Activated CD4-positive, alpha-beta T cell treated with anti-CD3 and anti-CD28 coated beads, Interleukin-2, amount 50 U/mL, for 1 hour (primary cell): ENCODE data around the gene GMPR.

ENCODE experiments used
- DNase-seq: peaks from one replicate; pipeline ENCODE4 v3.0.0-alpha.2; 2020

GMPR gene

GRCh38 chr6:16333580-16333979 lies 95.2 kb downstream of the GMPR start:
- DNase-seq = no peak

DNA sequence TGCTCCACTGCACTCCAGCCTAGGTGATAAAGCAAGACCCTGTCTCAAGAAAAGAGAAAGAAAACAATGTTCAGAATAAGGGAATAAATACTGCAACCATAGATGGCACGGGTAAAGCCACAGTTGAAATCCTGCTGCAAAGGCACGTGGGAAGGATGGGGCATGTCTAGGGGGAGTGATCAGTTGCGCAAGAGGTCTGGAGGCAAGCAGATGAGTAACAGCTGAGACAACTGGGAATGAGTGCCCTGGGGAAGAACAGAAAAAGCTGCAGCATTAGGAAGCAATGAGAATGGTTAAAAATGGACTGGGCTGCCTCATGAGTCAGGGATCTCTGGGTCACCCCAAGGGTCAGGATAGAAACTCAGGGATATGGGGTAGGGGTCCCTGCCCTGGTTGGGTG lies 96.3 kb downstream of the GMPR start:
- no peak for DNase-seq

GRCh38 chr6:16335176-16335575 lies 96.8 kb downstream of the GMPR start:
- no peak for DNase-seq

DNA sequence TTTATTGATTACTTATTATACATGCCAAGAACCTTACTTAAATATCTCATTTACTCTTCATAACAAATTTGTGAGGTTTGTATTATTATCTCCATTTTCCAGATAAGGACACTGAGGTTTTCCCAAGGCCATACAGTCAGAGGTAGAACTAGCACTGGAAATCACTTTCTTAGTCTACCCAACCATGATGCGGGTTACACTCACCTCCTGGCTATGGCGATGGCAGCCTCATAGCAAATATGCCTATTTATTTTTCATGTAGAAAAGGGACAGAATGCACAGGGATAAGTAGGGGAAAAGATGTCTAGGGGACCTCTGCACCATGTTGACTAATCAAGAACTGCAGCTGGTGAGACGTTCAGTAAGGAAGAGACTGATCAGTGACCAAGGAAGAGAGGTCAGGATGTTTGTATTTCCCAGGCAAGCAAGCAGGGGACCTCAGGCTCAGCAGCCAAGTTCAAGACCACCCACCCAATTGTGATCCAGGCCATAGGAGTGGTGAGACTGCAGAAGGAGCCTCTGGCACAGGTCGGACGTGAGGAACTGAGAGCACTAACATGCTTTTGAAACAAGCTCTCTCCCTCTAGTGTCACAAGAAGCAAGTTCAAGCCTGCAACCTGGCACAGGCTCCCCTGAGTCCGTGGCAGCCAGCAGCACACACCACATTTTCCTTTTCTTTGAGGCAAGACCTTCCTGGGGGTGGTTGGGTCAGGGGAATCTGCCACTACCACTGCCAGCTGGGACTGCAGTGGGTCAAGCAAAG lies 97.8 kb downstream of the GMPR start:
- DNase-seq = no peak

DNA sequence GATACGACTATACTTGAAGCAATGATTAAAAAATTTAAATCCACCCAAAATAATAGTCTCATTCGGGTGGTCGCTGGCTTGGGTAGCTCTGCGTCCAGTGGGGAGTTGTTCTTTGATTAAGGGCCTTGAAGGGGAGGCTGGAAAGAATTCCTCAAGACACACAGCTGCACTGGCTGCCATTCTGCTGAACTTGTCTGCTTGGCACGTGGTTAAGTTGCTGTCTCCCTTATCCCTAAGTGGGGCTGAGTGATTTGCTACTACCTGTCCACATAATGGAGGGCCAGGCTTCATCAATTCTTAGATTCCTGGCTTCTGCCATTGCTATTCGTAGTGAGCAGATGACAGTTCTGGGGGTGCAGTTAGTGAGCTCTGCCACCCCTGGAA lies 98.5 kb downstream of the GMPR start:
- no peak for DNase-seq

DNA sequence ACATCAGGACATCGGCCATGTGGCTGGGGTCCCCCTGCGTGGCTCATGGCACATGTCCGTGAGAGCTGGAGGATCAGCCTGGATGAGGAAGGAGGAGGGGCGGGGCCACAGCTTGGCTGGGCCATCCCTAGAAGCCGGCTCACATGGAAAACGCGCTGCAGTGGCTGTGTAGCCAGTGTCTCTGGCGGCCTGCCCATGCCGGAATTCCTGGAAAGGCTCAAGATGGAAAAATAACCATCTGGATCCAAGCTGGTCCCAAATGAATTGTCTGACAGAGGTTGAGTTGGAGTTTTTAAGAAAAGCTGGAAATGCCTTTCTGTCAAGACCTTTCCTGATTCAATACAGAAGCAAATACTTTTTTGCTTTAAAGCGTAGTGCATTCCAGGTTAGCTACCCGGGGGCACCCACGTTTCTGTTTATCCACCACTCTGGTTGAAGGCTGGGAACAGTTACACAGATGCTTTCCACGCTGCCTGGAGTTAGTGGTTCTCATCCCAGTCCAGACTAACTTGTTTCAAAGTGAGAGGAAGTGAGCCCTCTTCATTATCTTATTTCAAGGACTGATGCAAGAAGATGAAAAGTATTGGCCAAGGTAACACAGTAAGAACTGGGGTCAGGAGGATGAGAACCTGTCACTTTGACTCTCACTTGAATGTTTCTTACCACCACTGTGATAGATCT lies 99.0 kb downstream of the GMPR start:
- DNase-seq = no peak

DNA sequence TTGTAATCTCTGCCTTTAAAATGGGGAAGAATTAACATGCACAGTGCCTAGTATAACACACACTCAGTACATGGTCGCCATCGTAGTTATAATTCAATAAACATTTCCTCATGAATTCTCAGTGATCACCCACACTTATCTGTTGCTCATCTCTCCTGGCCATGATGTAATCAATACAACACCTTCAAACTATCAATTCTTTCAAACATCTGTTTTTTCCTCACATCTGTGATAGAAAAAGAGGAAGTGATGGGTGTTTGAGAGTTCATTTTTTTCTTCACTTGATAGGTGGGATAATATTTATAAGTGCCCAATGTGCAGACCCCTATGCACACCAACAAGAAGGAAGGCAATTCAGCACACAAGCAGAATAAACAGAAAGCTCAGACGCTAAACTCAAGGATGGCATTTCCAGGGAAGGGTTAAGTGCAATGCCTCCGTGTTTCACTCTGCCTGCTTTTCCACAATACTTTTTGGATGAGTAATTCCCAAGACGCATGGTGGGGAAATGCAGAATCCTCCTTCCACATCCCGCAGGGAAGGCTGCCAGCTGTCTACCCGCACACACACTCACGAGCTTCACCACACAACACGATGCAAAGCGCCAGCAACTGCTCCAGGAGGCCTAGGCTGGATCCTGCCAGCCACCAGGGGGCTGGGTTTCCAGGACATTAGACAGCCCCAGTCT lies 100.3 kb downstream of the GMPR start:
- DNase-seq = no peak

- no peak for DNase-seq
Observed at GRCh38 chr6:16339265-16339587, 100.8 kb downstream of the GMPR start.

DNA sequence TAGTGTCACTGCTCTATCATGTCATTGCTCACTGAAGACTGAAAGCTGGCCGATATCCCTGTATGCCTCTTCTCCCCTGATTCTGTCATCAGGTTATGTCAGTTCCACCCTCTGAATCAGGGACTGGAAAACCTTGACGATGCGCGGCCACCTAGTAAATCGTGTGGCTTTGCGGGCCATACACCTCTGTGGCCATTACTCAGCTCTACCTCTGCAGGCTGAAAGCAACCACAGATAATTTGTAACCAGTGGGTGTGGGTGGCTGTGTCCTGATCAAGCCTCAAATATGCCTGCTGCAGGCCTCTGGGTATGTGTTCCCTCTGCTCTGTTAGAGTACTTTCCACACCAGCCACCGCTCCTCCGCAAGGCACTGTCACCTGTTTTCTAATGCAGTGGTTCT lies 105.2 kb downstream of the GMPR start:
- DNase-seq = no peak

- no peak for DNase-seq
Observed at GRCh38 chr6:16344756-16345155, 106.4 kb downstream of the GMPR start.
